Chondrocyte (in vitro differentiated cells): ENCODE data around the gene AHNAK2. TPM values are rescaled to one million over a fixed set of nuclear protein-coding genes. Genes with fewer than 3 reads are reported as not detected.
A peak's percentile ranks its signal among the peaks of the same experiment; 100 is the strongest.

Experiments
- DNase-seq: peaks from one replicate; pipeline ENCODE4 v3.0.0; 2021; ENCODE audit warnings: mixed read lengths, low spot score
- H3K27ac Mint-ChIP-seq: one replicate; pipeline ENCODE4 v1.8.0; 2021; ENCODE audit warnings: mild to moderate bottlenecking, moderate library complexity, mixed read lengths; ENCODE audit not compliant: unreplicated experiment
- H3K27me3 Mint-ChIP-seq: 2 replicates; pipeline ENCODE4 v1.8.0; 2021; ENCODE audit warnings: low read depth, mixed read lengths
- H3K36me3 Mint-ChIP-seq: 2 replicates; pipeline ENCODE4 v1.8.0; 2021; ENCODE audit warnings: low read depth, mixed read lengths
- H3K4me1 Mint-ChIP-seq: 2 replicates; pipeline ENCODE4 v1.8.0; 2021; ENCODE audit warnings: low read depth, mild to moderate bottlenecking, mixed read lengths
- H3K4me3 Mint-ChIP-seq: one replicate; pipeline ENCODE4 v1.8.0; 2021; ENCODE audit warnings: mild to moderate bottlenecking, moderate library complexity, mixed read lengths; ENCODE audit not compliant: unreplicated experiment
- H3K9me3 Mint-ChIP-seq: 2 replicates; pipeline ENCODE4 v1.8.0; 2021; ENCODE audit warnings: low read depth, mixed read lengths
- CTCF ChIP-seq: fragments of 200-600 bp; sonication (generic); IDR thresholded peaks from 2 replicates; pipeline ENCODE4 v1.5.0; 2021; ENCODE audit warnings: antibody characterized with exemption, mild to moderate bottlenecking, moderate library complexity
- total RNA-seq: library from RNA; stranded (reverse); gene quantifications from 3 replicates; pipeline ENCODE4 v1.2.1, GENCODE V29; 2021

The AHNAK2 gene
- total RNA-seq, 1 donor from 2014 or later: 271 TPM

- H3K36me3 Mint-ChIP-seq: no peaks in the 10 kb centered on the region
- no peak for DNase-seq
- H3K27ac Mint-ChIP-seq: no peak overlapping the region
- TF ChIP-seq CTCF: no peak
- no peaks in the 10 kb centered on the region for H3K27me3 Mint-ChIP-seq
- no peak overlapping the region for H3K4me3 Mint-ChIP-seq
- peaks cover 3% of the 10 kb centered on the region for H3K9me3 Mint-ChIP-seq
- no peaks in the 10 kb centered on the region for H3K4me1 Mint-ChIP-seq
These were observed 50.3 kb downstream of the AHNAK2 start for GRCh38 chr14:104927901-104928300.

GRCh38 chr14:104927432-104927816 is 50.8 kb downstream of the AHNAK2 start:
- Mint-ChIP-seq H3K4me1 (no peaks in the 10 kb centered on the region), H3K4me3 (no peak overlapping the region), H3K27ac (no peak overlapping the region), H3K36me3 (no peaks in the 10 kb centered on the region), H3K9me3 (peaks cover 3% of the 10 kb centered on the region), H3K27me3 (no peaks in the 10 kb centered on the region)
- DNase-seq: peak; percentile 86
- TF ChIP-seq CTCF: no peak

- peak; percentile 90 for DNase-seq
- H3K27me3 Mint-ChIP-seq: no peaks in the 10 kb centered on the region
- no peaks in the 10 kb centered on the region for H3K36me3 Mint-ChIP-seq
- H3K4me1 Mint-ChIP-seq: no peaks in the 10 kb centered on the region
- H3K27ac Mint-ChIP-seq: no peak overlapping the region
- TF ChIP-seq CTCF: peak; percentile 20
- H3K9me3 Mint-ChIP-seq: peaks cover 3% of the 10 kb centered on the region
- no peak overlapping the region for H3K4me3 Mint-ChIP-seq
These were observed 51.3 kb downstream of the AHNAK2 start for GRCh38 chr14:104926619-104927431.

GRCh38 chr14:104925855-104926609 is 52.1 kb downstream of the AHNAK2 start:
- Mint-ChIP-seq H3K4me3 (no peak overlapping the region), H3K4me1 (no peaks in the 10 kb centered on the region), H3K9me3 (peaks cover 3% of the 10 kb centered on the region), H3K27ac (no peak overlapping the region), H3K36me3 (no peaks in the 10 kb centered on the region), H3K27me3 (no peaks in the 10 kb centered on the region)
- DNase-seq: peak; percentile 89
- TF ChIP-seq CTCF: no peak

GRCh38 chr14:104925214-104925854 is 52.8 kb downstream of the AHNAK2 start:
- no peaks in the 10 kb centered on the region for H3K27me3 Mint-ChIP-seq
- H3K36me3 Mint-ChIP-seq: no peaks in the 10 kb centered on the region
- H3K9me3 Mint-ChIP-seq: peaks cover 3% of the 10 kb centered on the region

More at GRCh38 chr14:104925214-104925854, 52.8 kb downstream of the AHNAK2 start:
- no peak for DNase-seq
- H3K4me1 Mint-ChIP-seq: no peaks in the 10 kb centered on the region
- no peak for TF ChIP-seq CTCF
- no peak overlapping the region for H3K4me3 Mint-ChIP-seq
- H3K27ac Mint-ChIP-seq: no peak overlapping the region
